Measurements from ENCODE around the gene PRKAG2.
"Not testable (repeated sequence)": the region's sequence is repeated elsewhere in the genome, so short reads cannot be mapped to it uniquely, and the experiment has no call there.

PRKAG2 gene

GRCh38 chr7:151559557-151560183 is 317.2 kb downstream of the PRKAG2 start:
- no peak for DNase-seq

DNA sequence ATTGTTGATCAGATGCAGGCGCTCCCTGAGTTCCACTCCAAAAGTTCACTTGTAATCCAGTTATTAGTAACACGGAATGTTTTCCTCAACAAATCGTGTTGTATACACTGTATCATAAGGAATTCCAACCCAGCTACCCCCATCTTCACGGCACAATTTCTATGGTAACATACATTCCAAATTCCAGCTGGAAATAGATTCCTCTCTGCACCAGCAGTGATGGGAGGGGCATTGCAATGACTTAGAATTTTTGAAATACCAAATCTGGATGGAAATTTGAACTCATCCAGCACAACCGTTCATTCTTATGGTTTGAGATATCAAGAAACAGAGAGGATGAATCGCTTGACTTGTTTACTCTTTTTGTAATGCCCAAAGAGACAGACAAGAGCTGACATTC is 318.3 kb downstream of the PRKAG2 start:
- DNase-seq = no peak

DNA sequence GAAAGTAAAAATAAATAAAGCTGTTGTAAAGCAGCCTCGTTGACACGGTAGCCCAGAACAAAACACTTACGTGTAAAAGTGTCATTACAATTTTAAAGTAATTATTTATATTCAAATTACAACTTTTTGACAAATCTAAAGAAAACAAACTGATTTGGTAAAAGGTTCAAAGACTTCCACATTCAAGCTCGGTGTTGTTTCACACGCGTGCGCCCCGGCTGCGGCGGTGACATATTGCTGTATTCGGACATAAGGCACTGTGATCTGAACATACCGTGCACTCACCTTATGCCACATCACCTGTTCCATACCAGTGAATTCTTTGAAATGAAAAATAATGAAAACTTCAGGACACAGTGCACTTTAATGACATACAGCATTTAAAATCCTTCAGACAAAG is 320.3 kb downstream of the PRKAG2 start:
- DNase-seq = no peak

GRCh38 chr7:151553356-151553755 is 323.6 kb downstream of the PRKAG2 start:
- DNase-seq = no peak

DNA sequence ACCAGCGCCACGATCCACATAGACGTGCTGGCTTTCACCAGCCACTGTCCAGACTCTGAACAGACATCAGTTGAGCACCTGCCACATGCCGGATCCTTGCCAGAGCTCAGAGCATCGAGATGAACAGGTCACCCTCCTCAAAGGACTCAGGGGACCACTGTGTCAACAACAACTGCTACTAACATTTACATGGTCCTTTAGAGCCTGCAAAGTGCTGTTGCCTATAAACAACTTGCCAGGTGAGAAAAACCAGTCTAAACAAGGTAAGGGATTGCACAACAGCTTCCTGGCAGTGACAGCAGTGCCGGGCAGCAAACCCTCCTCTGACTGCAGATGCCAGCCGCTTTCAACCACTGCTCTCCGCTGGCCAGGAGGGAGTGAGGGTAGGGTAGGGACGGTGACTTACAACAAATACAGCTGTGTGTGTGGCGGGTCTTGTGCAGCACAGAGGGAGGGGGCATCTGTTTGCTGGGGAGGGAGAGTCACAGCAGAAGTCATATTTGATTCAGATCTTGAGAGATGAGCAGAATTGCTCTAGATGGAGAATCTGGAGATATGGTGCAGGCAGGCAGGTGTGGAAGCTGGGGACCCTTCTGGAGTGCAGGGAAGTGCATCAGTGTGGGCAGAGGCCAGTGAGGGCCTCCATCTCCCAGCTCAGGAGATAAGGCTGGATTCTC is 324.4 kb downstream of the PRKAG2 start:
- no peak for DNase-seq

DNA sequence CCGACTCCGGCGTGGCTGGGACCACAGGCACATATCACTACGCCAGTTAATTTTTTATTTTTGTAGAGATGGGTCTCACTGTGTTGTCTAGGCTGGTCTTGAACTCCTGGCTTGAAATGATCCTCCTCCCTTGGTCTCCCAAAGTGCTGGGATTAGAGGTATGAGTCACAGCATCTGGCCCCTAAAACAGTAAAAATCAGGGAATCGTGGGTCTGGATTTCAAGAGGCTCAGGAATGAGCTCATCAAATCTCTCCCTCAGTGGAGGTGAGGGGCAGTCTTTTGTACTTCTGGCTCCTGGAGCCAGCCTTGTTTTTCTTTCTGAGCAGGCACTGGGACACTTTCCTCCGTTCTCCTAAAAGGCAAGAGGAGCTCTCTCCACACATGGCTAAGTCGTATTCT is 325.1 kb downstream of the PRKAG2 start:
- DNase-seq = no peak

DNA sequence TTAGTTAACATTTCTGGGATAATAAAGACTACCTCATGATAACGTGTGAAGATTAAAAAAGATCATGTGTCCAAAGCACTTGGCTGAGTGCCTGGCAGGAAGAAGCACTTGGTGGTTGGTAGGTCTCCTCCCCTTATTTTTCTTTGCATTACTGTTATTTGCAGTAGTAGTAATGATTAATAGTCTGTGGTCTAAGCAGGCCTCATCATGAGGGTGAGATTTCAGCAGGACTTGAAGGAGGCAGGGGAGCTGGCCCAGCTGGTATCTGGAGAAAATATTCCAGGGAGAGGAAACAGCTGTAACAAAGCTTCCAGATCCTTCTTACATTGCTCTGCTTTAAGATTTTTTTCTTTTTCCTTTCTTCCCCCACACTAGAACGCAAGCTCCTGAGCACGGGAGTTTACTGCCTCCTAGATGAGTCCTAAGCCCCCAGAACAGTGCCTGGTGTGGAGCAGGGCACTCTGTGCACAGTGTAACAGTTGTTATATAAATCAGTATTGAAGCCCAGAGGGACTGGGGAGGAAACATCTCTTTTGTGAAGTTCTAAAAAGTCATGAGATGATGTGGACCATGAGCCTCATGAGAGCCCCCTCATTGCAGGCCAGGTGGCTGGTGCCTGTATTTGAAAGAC is 326.1 kb downstream of the PRKAG2 start:
- no peak for DNase-seq

DNA sequence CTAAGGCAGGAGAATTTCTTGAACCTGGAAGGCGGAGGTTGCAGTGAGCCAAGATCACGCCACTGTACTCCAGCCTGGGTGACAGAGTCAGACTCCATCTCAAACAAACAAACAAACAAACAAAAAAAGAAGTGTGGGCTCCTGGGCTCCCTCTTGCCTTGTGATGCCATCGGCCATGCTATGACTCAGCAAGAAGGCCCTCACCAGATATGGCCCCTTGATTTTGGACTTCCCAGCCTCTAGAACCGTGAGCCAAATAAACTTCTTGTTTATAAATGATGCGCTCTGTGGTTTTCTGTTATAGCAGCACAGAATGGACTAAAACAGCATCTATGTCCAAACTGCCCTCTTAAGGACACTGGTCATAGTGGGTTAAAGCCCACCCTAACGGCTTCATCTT is 327.3 kb downstream of the PRKAG2 start:
- no peak for DNase-seq

GRCh38 chr7:151549083-151549482 is 327.8 kb downstream of the PRKAG2 start:
- no peak for DNase-seq

- DNase-seq = no peak
Observed at GRCh38 chr7:151544183-151544582, 332.7 kb downstream of the PRKAG2 start.

DNA sequence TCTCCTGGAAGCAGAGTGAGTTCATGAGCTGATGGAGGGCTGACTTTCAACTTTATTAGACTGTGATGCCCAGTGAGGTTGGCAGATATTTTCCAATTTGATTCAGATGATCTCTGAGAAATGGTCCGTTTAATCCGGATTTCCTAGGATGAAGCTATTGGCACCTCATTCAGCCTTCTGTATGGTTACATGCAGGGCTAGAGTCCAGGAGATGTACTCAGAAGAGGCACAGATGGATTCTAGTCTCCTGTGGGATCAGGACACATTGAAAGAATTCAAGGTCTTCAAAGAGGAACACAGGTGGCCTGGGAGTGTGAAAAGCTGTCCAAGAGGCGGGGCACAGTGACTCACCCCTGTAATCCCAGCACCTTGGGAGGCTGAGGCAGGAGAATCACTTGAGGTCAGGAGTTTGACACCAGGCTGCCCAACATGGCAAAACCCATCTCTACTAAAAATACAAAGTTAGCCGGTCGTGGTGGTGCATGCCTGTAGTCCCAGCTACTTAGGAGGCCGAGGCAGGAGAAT is 334.2 kb downstream of the PRKAG2 start:
- no peak for DNase-seq

GRCh38 chr7:151541709-151542499 is 335.0 kb downstream of the PRKAG2 start:
- no peak for DNase-seq

- no peak for DNase-seq
Observed at GRCh38 chr7:151540146-151540545, 336.8 kb downstream of the PRKAG2 start.

DNA sequence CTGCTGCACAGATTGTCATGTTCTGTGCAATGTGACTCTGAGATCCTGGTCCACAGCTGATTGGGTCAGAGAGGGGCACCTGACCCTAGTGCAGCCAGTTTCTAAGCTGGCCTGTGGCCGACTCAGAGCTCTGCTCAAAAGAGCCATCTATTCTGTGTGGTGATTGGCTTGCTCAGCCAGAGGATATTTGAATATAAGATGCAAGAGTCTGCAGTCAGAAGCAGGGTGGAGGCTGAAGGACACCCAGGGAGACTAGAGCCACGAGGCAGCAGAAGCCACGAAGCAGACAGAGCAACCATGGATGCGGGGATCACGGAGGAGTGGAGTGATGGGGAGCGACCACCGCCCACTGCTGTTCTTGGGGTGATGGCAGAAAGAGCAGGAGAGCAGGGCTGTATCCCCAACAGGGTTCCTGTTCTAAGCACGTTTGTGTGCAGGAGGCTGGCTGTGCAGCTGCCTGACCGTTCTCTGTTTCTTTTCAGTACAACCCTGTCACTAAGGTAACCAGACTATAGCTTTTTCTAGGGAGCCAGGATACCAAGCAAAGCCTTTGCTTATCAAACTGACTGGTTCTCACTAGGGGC is 337.7 kb downstream of the PRKAG2 start:
- DNase-seq = no peak

DNA sequence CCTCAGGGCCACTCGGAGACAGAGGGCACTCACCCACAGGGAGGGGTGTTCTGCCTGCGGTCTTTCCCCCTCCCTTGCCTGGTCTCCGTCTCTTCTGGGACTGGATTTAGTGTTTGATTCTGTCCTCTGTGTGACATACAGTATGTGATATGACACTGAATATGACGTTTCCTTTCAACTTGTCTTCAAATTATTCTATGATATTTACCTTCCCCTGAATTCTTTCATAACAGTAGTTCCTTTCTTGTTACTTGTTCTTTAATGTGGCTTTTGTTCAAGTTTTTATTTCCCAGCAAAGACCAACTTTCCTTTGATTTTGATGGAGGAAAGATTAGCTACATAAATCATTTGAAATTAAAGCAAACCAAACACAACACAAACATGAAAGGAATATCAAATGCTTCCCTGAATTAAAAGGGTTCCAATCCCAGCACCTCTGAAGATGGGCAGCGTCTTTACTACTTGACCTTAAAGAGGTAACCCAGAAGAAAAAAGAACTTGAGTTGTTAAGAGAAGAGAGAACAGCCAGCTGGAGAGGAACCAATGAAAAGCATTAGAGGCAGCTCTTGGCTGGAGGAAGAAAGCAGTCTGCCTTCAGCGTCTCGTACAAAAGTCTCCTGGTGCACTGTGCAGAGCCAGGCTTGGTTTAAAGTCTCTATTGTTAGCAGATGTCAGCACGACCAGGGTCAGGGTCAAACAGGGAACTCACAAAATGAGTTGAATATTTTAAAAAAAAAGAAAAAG is 338.9 kb downstream of the PRKAG2 start:
- no peak for DNase-seq

DNA sequence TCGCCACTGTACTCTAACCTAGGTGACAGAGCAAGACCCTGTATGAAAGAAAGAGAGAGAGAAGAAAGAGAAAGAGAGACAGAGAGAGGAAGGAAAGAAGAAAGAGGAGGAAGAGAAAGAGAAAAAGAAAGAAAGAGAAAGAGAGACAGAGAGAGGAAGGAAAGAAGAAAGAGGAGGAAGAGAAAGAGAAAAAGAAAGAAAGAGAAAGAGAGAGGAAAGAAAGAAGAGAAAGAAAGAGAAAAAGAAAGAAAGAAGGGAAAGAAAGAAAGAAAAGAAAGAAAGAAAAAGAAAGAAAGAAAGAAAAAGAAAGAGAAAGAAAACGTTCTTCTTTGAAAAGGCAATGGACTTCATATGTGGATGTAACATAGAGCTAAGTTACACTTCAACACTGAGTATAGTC is 340.7 kb downstream of the PRKAG2 start:
- not testable (repeated sequence) for DNase-seq

DNA sequence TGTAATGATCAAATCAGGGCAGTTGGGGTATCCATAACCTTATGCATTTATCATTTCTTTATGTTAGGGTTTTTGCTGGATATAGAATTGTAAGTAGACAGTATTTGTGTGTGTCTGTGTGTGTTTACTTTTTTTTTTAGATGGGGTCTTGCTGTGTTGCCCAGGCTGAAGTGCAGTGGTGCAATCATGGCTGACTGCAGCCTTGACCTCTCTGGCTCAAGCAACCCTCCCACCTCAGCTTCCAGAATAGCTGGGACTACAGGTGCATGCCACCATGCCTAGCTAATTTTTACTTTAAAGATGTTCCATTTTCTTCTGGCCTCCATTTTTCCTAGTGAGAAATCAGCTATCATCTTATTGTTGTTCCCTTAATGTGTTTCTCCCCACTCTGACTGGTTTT is 347.1 kb downstream of the PRKAG2 start:
- DNase-seq = no peak

- no peak for DNase-seq
Observed at GRCh38 chr7:151524845-151525244, 352.1 kb downstream of the PRKAG2 start.

DNA sequence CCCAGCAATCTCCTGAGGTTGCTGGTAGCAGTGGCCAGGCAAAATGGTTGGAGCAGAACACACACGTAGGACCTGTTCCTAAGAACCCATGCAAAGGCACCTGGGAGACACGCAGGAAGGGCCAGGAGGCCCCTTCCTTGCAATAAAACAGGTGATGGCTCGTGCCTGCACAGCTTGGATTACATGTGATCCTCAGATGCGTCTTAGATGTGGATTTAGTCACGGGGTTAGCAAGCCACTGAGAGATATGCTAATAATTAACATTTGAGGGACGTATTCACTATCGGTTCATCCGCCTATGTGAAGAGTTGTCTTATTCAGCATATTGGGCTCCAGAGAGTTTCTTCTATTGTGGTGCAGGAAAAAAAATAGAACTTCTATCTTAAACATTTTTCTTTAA is 352.6 kb downstream of the PRKAG2 start:
- no peak for DNase-seq

DNA sequence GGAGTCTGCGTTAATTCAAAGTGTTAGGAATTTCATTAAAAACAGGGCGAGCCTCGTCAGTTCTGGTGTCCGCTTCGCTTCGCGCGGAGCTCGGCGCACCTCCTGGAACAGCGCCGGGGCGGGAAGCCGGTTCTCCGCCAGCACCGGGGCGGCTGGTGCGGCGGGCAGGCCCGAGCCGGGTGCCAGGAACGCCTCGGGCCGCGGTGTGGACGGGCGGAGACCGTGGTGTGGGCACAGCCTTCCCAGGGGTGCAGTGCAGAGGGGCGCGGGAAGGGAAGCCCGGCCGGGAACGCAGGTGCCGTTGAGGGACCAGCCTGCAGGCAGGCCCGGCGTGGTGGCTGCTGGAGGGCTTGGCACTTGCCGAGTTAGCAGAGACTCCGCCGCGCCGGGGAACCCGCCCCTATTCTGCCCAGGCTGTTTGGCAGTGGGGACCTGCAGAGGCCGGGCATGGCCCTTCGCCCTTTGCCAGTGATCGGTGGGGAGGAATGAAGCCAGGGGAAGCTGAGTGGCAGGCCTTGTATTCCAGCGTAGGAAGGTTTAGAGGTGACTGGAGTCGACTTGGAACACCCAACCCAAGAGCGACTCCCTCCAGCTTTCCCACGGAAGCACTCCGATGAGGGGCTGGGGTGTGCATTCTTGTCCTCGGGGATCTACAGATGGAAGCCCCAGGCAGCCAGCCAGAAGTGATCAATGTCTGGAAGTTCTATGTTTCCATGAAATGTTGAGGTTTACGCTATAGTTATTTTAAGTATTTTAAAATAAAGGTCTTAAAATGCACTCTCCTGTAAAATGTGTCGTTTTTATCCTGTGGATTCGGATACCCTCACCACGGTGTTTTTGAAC is 356.3 kb downstream of the PRKAG2 start:
- DNase-seq = peak; percentile 34 to 38

GRCh38 chr7:151519765-151520418 is 357.0 kb downstream of the PRKAG2 start, which contains the start of gene RHEB:
TSS of gene RHEB (minus strand) at chr7:151519895. CDS start at chr7:151519511, 384 bp downstream.
- DNase-seq = peak; percentile 98 to 99
